BLaER1 (cell line): ENCODE data around the gene KIAA0513.

Experiments used
- H3K27ac ChIP-seq: shearing (Covaris generic); formaldehyde crosslinking; 2 replicates; pipeline ENCODE4 v1.8.1; 2022
- H3K27me3 ChIP-seq: shearing (Covaris generic); formaldehyde crosslinking; 2 replicates; pipeline ENCODE4 v1.8.1; 2022
- H3K36me3 ChIP-seq: shearing (Covaris generic); formaldehyde crosslinking; 2 replicates; pipeline ENCODE4 v1.8.1; 2022
- H3K4me1 ChIP-seq: shearing (Covaris generic); formaldehyde crosslinking; 2 replicates; pipeline ENCODE4 v1.8.1; 2022
- H3K4me2 ChIP-seq: shearing (Covaris generic); formaldehyde crosslinking; 2 replicates; pipeline ENCODE4 v1.8.1; 2022
- H3K4me3 ChIP-seq: shearing (Covaris generic); formaldehyde crosslinking; 2 replicates; pipeline ENCODE4 v1.8.1; 2022
- H3K9ac ChIP-seq: shearing (Covaris generic); formaldehyde crosslinking; 2 replicates; pipeline ENCODE4 v1.8.1; 2022
- H3K9me3 ChIP-seq: shearing (Covaris generic); formaldehyde crosslinking; 2 replicates; pipeline ENCODE4 v1.8.1; 2022
- H4K20me1 ChIP-seq: shearing (Covaris generic); formaldehyde crosslinking; 2 replicates; pipeline ENCODE4 v1.8.1; 2022
- Cebpa-rat ChIP-seq: shearing (Covaris generic); IDR thresholded peaks from 2 replicates; pipeline ENCODE4 v1.8.1; 2022

The KIAA0513 gene

DNA sequence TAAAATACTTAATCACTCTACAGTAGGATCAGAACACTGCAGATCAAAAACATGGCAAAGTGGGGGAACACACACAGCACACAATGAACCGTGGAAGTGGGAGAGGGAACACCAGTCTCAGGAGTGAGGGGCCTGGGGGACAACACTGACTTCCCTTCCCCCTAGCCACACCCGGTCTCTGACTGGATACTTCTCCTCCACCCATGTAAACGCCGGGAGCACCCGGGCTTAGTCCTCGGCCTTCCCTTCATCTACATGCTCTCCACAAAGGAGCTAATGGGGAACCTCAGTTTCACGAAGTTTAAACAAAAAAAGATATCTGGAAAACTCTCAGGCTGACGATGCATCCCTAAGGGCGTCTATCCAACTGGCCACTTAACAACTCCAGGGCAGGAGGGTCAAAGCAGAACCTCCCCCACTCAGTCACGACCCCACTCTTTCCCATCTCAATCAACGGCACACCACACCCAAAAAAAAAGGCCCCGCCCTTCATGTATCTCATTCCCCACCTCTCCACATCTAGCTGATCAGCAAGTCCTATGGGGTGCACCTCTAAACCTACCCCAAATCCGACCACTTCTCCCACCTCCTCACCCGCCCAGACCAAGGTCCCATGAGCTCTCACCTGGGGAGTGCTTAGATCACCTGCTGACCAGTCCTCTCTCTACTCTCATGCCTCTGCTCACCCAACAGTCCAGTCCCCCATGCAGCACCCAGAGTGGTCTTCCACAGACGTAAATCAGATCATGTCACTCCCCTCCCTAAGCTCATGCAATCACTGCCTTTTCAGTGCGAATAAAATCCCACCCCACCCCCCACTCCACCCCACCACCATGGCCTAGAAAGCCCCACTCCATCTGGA is 23.6 kb upstream of the KIAA0513 start:
- no peaks in the 10 kb centered on the region for H3K27me3 ChIP-seq
- H3K4me1 ChIP-seq: peaks cover 61% of the 10 kb centered on the region
- peaks cover 46% of the 10 kb centered on the region for H3K36me3 ChIP-seq
- H3K9me3 ChIP-seq: no peaks in the 10 kb centered on the region
- no peak overlapping the region for H3K27ac ChIP-seq
- no peak overlapping the region for H3K9ac ChIP-seq
- H3K4me3 ChIP-seq: no peak overlapping the region
- peaks cover 100% of the 10 kb centered on the region for H4K20me1 ChIP-seq
- TF ChIP-seq Cebpa-rat: no peak
- peak overlapping the region; percentile 88 for H3K4me2 ChIP-seq

DNA sequence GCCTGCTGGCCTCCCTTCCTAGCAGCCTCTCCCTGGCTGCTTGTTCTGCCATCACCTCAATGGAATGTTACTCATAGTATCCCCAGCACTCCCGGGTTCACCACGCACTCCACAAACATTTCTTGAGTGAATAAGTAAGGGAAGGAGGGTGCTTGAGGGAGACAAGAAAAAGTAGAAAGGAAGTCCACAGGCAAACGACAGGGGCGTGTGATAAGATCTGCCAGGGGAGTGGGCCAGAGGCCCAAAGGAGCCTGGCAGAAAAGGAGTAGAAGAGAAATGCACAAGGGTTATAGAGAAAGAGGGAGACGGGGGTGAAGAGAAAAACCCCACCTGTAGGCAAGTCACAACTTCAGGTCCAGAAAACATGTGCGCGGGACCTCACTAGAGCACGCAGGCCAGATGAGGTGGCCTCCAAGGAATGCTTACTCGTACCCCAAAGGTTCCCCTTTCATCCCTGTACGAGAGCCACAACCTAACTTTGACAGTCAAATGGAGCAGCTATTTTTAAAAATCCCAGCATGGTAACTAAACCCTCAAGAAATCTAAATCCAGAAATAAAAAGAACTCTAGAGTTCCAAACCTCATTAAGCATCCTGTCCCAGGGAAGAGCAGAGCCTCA is 22.9 kb upstream of the KIAA0513 start:
- no peaks in the 10 kb centered on the region for H3K9me3 ChIP-seq
- no peak overlapping the region for H3K4me3 ChIP-seq
- no peak overlapping the region for H3K27ac ChIP-seq
- H3K4me1 ChIP-seq: peaks cover 68% of the 10 kb centered on the region
- no peak for TF ChIP-seq Cebpa-rat
- H3K27me3 ChIP-seq: no peaks in the 10 kb centered on the region
- no peak overlapping the region for H3K4me2 ChIP-seq
- no peak overlapping the region for H3K9ac ChIP-seq
- peaks cover 99% of the 10 kb centered on the region for H4K20me1 ChIP-seq
- peaks cover 39% of the 10 kb centered on the region for H3K36me3 ChIP-seq

- Histone ChIP-seq H3K9me3 (no peaks in the 10 kb centered on the region), H3K27ac (no peak overlapping the region), H3K4me1 (peaks cover 76% of the 10 kb centered on the region), H4K20me1 (peaks cover 99% of the 10 kb centered on the region), H3K4me2 (no peak overlapping the region), H3K36me3 (peaks cover 31% of the 10 kb centered on the region), H3K9ac (no peak overlapping the region), H3K27me3 (no peaks in the 10 kb centered on the region), H3K4me3 (no peak overlapping the region)
- TF ChIP-seq Cebpa-rat: no peak
These were observed 22.1 kb upstream of the KIAA0513 start for GRCh38 chr16:85005285-85006069.

DNA sequence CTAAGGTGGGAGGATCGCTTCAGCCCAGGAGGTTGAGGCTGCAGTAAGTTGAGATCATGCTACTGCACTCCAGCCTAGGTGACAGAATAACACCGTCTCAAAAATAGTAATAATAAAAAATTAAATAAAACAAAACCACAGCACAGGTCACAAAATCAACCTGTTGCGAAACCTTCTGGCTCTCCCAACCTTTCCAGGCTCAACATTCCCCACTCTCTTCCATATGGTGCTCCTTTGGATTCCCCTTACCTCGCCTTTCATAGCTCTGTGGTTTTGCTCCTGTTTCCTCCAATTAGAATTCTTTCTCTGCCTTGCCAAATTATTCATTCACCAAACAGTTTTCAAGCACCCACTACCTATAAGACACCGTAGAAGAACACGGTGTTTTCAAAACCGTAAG is 21.0 kb upstream of the KIAA0513 start:
- Histone ChIP-seq H3K36me3 (peaks cover 24% of the 10 kb centered on the region), H3K27ac (no peak overlapping the region)

DNA sequence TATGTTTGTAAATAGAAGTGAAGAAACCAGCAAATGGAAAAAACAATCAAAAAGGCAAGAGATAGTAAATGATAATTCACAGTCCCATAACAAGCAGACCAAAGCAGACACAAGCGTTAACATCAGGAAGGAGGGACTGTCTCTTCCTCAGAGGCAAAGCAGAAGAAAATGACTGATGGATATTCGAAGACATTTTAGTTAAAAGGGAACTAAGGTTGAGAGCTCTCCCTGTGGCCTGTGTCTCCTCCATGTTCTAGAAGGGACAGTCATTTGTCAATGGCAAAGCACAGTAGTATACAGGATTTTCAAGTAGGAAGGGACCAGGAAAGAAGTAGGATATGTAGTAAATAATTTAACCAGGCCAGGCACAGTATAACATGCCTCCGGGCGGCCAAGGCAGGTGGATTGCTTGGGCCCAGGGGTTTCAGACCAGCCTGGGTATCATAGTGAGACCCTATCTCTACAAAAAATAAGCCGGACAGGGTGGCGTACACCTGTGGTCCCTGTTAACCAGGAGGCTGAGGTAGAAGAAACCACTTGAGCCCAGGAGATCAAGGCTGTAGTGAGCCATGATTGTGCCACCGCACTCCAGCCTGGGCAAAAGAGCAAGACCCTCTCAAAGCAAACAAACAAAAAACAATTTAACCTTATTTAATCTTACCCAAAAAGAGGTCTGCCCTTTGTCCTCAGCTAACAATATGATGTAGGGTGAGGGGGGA is 19.9 kb upstream of the KIAA0513 start:
- no peaks in the 10 kb centered on the region for H3K27me3 ChIP-seq
- H3K36me3 ChIP-seq: peaks cover 24% of the 10 kb centered on the region
- no peaks in the 10 kb centered on the region for H3K9me3 ChIP-seq
- H3K9ac ChIP-seq: no peak overlapping the region
- no peak overlapping the region for H3K27ac ChIP-seq
- H3K4me1 ChIP-seq: peaks cover 63% of the 10 kb centered on the region
- H3K4me3 ChIP-seq: no peak overlapping the region
- peaks cover 83% of the 10 kb centered on the region for H4K20me1 ChIP-seq
- TF ChIP-seq Cebpa-rat: no peak
- H3K4me2 ChIP-seq: no peak overlapping the region

More for the DNA sequence above, 21.0 kb upstream of the KIAA0513 start:
- no peak overlapping the region for H3K4me2 ChIP-seq
- H3K4me1 ChIP-seq: peaks cover 67% of the 10 kb centered on the region
- peaks cover 94% of the 10 kb centered on the region for H4K20me1 ChIP-seq
- H3K9me3 ChIP-seq: no peaks in the 10 kb centered on the region
- H3K9ac ChIP-seq: no peak overlapping the region
- no peaks in the 10 kb centered on the region for H3K27me3 ChIP-seq
- no peak overlapping the region for H3K4me3 ChIP-seq
- peak; percentile 48; the same call in 1 of the 2 replicates for TF ChIP-seq Cebpa-rat

DNA sequence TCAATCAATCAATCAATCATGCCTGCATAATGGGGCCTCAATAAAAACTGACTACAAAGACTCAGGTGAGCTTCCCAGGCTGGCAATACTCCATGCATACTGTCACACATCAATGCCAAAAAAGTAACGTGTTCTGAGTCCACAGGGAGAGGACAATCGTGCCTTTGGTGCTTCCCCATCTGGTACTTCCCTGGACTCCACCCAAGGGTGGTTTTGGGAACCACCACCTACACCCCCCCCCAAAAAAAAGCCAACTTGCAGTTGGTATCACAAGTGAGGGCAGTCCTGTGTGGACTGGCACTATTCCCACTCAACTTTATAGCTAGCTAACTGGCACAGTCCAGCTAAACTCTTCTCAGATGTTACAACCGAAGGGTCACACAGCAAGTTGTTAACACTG is 19.3 kb upstream of the KIAA0513 start:
- no peak overlapping the region for H3K4me2 ChIP-seq
- H3K9ac ChIP-seq: no peak overlapping the region
- peaks cover 77% of the 10 kb centered on the region for H4K20me1 ChIP-seq
- no peak for TF ChIP-seq Cebpa-rat
- H3K4me3 ChIP-seq: no peak overlapping the region
- H3K27me3 ChIP-seq: no peaks in the 10 kb centered on the region
- H3K9me3 ChIP-seq: no peaks in the 10 kb centered on the region
- H3K4me1 ChIP-seq: peaks cover 57% of the 10 kb centered on the region
- peaks cover 24% of the 10 kb centered on the region for H3K36me3 ChIP-seq
- H3K27ac ChIP-seq: no peak overlapping the region

DNA sequence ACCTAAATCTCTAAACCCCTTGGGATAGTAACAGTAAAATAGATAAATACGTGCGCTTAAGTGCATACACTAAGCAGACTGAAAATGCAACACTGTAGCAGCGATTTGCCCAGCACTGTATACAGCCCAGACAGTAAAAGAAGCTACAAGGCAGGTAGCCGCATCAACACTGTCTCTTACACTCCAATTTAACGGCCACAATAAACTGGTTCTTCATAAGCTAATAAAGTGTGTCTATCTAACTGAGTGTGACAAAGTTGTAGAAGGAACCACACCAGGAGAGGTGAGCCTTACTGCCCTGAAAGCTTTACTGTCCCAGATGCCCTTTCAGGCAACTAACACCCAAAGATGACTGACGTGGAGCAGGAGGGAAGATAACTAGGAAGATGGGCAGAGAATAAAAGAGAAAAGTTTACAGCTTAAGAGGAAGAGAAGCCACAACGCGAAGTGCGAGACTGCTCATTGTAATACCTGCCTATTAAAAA is 17.1 kb upstream of the KIAA0513 start:
- Histone ChIP-seq H4K20me1 (peaks cover 55% of the 10 kb centered on the region), H3K4me1 (peaks cover 36% of the 10 kb centered on the region), H3K9me3 (no peaks in the 10 kb centered on the region), H3K9ac (peak overlapping the region; percentile 91), H3K27ac (peak overlapping the region; percentile 93), H3K36me3 (peaks cover 15% of the 10 kb centered on the region), H3K4me3 (peak overlapping the region; percentile 99), H3K27me3 (no peaks in the 10 kb centered on the region), H3K4me2 (peak overlapping the region; percentile 87)
- TF ChIP-seq Cebpa-rat: no peak

DNA sequence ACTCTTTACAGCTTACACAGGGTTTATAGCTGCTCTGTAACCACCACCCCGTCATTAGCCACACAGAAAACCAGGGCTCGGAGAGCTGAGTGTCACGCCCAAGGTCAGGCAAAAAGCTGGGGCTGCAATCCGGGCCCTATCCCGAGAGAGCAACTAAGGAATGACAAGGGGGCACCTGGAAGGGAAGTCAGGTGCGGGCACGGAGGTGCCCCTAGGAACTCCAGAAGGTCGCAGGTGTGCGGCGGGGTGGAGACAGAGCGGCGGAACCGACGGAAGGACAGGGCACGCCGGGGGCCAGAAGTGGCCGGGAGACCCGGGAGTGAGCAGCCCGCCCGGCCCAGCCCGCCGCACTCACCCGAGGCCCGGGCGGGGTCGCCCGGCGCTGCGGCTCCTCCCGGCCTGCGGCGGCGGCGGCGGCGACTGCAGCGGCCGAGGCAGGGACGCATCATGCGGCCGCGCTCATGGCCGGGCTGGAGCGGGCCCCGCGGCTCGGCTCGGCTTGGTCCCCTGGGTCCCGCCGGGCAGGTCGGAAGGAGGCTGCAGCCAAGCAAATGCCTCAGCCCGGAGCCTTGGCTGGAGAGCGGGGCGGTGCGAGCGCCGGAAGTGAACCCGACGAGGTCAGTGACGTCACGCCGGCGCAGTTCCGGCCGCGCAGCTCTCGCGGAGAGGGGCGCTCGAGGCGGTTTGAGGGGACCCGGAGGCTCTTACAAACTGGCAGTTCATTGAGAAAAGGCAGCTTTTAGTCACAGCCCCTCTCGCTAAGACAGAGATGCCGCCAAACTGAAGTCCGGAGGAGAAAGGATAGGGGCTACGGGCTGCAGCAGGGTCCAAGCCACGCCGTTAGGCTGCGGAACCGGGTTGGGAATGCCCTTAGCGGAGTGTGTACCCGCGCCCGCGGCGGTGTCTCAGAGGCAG is 16.4 kb upstream of the KIAA0513 start, which contains the start of gene ZDHHC7:
ZDHHC7 (minus strand) TSS at position 605 of the 915 bp plus-strand sequence. CDS start 20,917 bp downstream, outside the sequence.
- peak within 1 kb of the TSS; percentile 87 for H3K4me2 ChIP-seq
- peaks cover 48% of the 10 kb centered on the region for H4K20me1 ChIP-seq
- no peak for TF ChIP-seq Cebpa-rat
- peak within 1 kb of the TSS; percentile 99 for H3K4me3 ChIP-seq
- H3K9me3 ChIP-seq: no peaks in the 10 kb centered on the region
- peaks cover 38% of the 10 kb centered on the region for H3K4me1 ChIP-seq
- H3K27me3 ChIP-seq: no peaks in the 10 kb centered on the region
- peak within 1 kb of the TSS; percentile 91 for H3K9ac ChIP-seq
- H3K27ac ChIP-seq: peak within 1 kb of the TSS; percentile 93
- peaks cover 15% of the 10 kb centered on the region for H3K36me3 ChIP-seq
